Endothelial cell of umbilical vein (primary cell): ENCODE results near the gene CDK6. TPM values are rescaled to one million over a fixed set of nuclear protein-coding genes. Genes with fewer than 3 reads are reported as not detected.

Source experiments
- BruUV-seq: library from RNA; stranded (reverse); fragments of 400-500 nt; replicated peaks from 2 replicates; lab custom pipeline; 2021; lab: Mats Ljungman, UMichigan
- CTCF ChIA-PET: fragments of 300-600, 350-600 bp; sonication (Branson Sonifier 250); formaldehyde crosslinking; loops from one replicate; lab custom pipeline; 2021; ENCODE audit warnings: antibody characterized with exemption, inconsistent platforms; lab: Charles Lee
- POLR2A ChIA-PET: fragments of 300-600, 350-600 bp; sonication (Branson Sonifier 250); formaldehyde crosslinking; loops from one replicate; lab custom pipeline; 2021; ENCODE audit warnings: antibody characterized with exemption, inconsistent platforms; lab: Charles Lee
- DNase-seq: peaks from one replicate; pipeline ENCODE4 v3.0.0-alpha.2; 2011; ENCODE audit warnings: low read depth, low spot score
- FAIRE-seq: peaks from 2 replicates; lab custom pipeline; 2011; peaks lifted over from hg19 to GRCh38; lab: Jason Lieb, UNC
- H2AFZ ChIP-seq: 2 replicates; pipeline ENCODE4 v1.6.0; 2012; ENCODE audit warnings: low read depth, low read length, control low read depth, inconsistent platforms
- H3K27ac ChIP-seq: 2 replicates; pipeline ENCODE4 v1.5.1; 2011; ENCODE audit warnings: low read depth, mild to moderate bottlenecking, control low read depth, low read length, moderate library complexity; ENCODE audit not compliant: insufficient read depth
- H3K27me3 ChIP-seq, 2 experiments: 2 replicates each; pipeline versions ENCODE4 v1.6.0 to v1.6.1; 2011; ENCODE audit warnings: low read length in 2 of 2, mixed read lengths in 1 of 2; ENCODE audit not compliant: control insufficient read depth in 2 of 2, insufficient read depth in 2 of 2
- H3K36me3 ChIP-seq, 2 experiments: 2 replicates in 1 of 2; 3 replicates in 1 of 2; pipeline ENCODE4 v1.5.1; 2011; ENCODE audit warnings: low read length in 2 of 2, mild to moderate bottlenecking in 1 of 2, moderate library complexity in 1 of 2; ENCODE audit not compliant: control insufficient read depth in 2 of 2, insufficient read depth in 2 of 2; ENCODE audit errors: extremely low read depth in 1 of 2
- H3K4me1 ChIP-seq: 3 replicates; pipeline ENCODE4 v1.5.1; 2011; ENCODE audit warnings: mild to moderate bottlenecking, low read length; ENCODE audit not compliant: control insufficient read depth, insufficient read depth; ENCODE audit errors: extremely low read depth
- H3K4me2 ChIP-seq: 2 replicates; pipeline ENCODE4 v1.6.1; 2011; ENCODE audit warnings: low read length, control low read depth, mixed read lengths; ENCODE audit not compliant: insufficient read depth
- H3K4me3 ChIP-seq, 3 experiments: fragments of 200-600 bp in 1 of 3; sonication (generic), shearing (Covaris generic) in 1 of 3; replicated peaks in 1 of 3; 2 replicates each; pipeline ENCODE4 v1.5.1; 2011 to 2016; ENCODE audit warnings: control low read depth in 3 of 3, low read length in 3 of 3, mild to moderate bottlenecking in 2 of 3, inconsistent platforms in 1 of 3, low read depth in 1 of 3, moderate library complexity in 1 of 3; ENCODE audit not compliant: insufficient read depth in 1 of 3
- H3K79me2 ChIP-seq: 2 replicates; pipeline ENCODE4 v1.6.0; 2012; ENCODE audit warnings: low read length, inconsistent platforms; ENCODE audit not compliant: control insufficient read depth, insufficient read depth
- H3K9ac ChIP-seq: replicated peaks from 2 replicates; pipeline ENCODE3; 2011; ENCODE audit warnings: low read length, control low read depth; ENCODE audit not compliant: insufficient read depth; ENCODE audit errors: extremely low read depth
- H3K9me1 ChIP-seq: replicated peaks from 3 replicates; pipeline ENCODE4 v1.6.0; 2011; ENCODE audit warnings: mild to moderate bottlenecking, low read length; ENCODE audit not compliant: control insufficient read depth, insufficient read depth; ENCODE audit errors: extremely low read depth
- H3K9me3 ChIP-seq: replicated peaks from 2 replicates; pipeline ENCODE4 v1.5.1; 2012; ENCODE audit warnings: low read length, inconsistent platforms; ENCODE audit not compliant: control insufficient read depth, insufficient read depth
- H4K20me1 ChIP-seq: replicated peaks from 2 replicates; pipeline ENCODE3; 2011; ENCODE audit warnings: mild to moderate bottlenecking, low read length; ENCODE audit not compliant: control insufficient read depth, insufficient read depth; ENCODE audit errors: extremely low read depth
- EZH2 ChIP-seq: IDR thresholded peaks from 2 replicates; pipeline ENCODE4 v1.6.1; 2012; ENCODE audit warnings: borderline replicate concordance, low read depth, mild to moderate bottlenecking, moderate library complexity, low read length, inconsistent platforms; ENCODE audit not compliant: severe bottlenecking
- GATA2 ChIP-seq: IDR thresholded peaks from 2 replicates; pipeline ENCODE4 v1.7.0; 2011; ENCODE audit warnings: low read depth, mild to moderate bottlenecking, moderate library complexity, mixed read lengths, low read length; ENCODE audit not compliant: insufficient read length, insufficient read depth
- JUN ChIP-seq: IDR thresholded peaks from 2 replicates; pipeline ENCODE4 v1.6.1; 2011; ENCODE audit warnings: borderline replicate concordance, low read depth; ENCODE audit not compliant: insufficient read length, insufficient read depth
- MYC ChIP-seq: IDR thresholded peaks from one replicate; pipeline ENCODE4 v1.6.1; 2011; ENCODE audit warnings: mild to moderate bottlenecking, low read depth, low read length
- POLR2AphosphoS5 ChIP-seq: IDR thresholded peaks from 2 replicates; pipeline ENCODE4 v1.6.1; 2012; ENCODE audit warnings: low read depth, mild to moderate bottlenecking, control low read depth, low read length, moderate library complexity; ENCODE audit not compliant: insufficient read depth
- dilution Hi-C: fragments of 300-500 bp; cut with MboI; formaldehyde crosslinking; loops from one replicate; pipeline ENCODE4 v1.15.0; 2019; ENCODE audit warnings: low sequenced_read_pairs; ENCODE audit not compliant: extremely low pct_ligation_motif_present
- intact Hi-C: fragments of 100-400 bp; cut with micrococcal nuclease; formaldehyde crosslinking; loops from one replicate; pipeline ENCODE4 v1.10.0; 2022
- polyA plus RNA-seq, 4 experiments: library from polyadenylated mRNA; depleted of rRNA in 3 of 4; stranded (reverse) in 3 of 4; unstranded in 1 of 4; fragments of >200 nt; gene quantifications; 2 replicates each; pipeline versions ENCODE4 v1.2.1 to v1.2.3, GENCODE V29; 2011 to 2012; ENCODE audit warnings: missing spikeins in 1 of 4
- total RNA-seq: library from RNA; stranded (reverse); gene quantifications from 2 replicates; pipeline ENCODE4 v1.2.3, GENCODE V29; 2021
- TF ChIP-seq, protein P1 (sequence below), 2 donors: IDR thresholded peaks; 1 replicate in 1 of 2; 2 replicates in 1 of 2; pipeline ENCODE4 v1.5.1; 2011; ENCODE audit warnings: low read length in 2 of 2, mild to moderate bottlenecking in 2 of 2, moderate library complexity in 2 of 2, control low read depth in 1 of 2, inconsistent platforms in 1 of 2, low read depth in 1 of 2; ENCODE audit not compliant: insufficient read depth in 1 of 2; ENCODE audit errors: extremely low read depth in 1 of 2
- TF ChIP-seq, protein P2 (sequence below): IDR thresholded peaks from 2 replicates; pipeline ENCODE4 v1.6.1; 2011; ENCODE audit not compliant: insufficient read depth, insufficient read length

CDK6 gene
- total and polyA plus RNA-seq, 2 donors (not counting 3 experiments of a cell fraction or from before 2014, with no cell fraction given) = 6.0 to 28.2 TPM

- Histone ChIP-seq H4K20me1 (no peaks in the 10 kb centered on the region), H3K79me2 (peaks cover 2% of the 10 kb centered on the region), H3K27ac (no peak overlapping the region), H3K4me3 (no peak overlapping the region), H2AFZ (no peak overlapping the region), H3K4me1 (peaks cover 22% of the 10 kb centered on the region), H3K9me1 (no peaks in the 10 kb centered on the region), H3K9me3 (no peaks in the 10 kb centered on the region), H3K9ac (no peak overlapping the region), H3K4me2 (no peak overlapping the region), H3K36me3 (peaks cover 3% of the 10 kb centered on the region in 2 experiments), H3K27me3 (no peaks in the 10 kb centered on the region)
- intact Hi-C loops (no loop called here), dilution Hi-C loops (no loop called here)
- FAIRE-seq (no peak), DNase-seq (no peak)
- TF ChIP-seq, protein P1, sequence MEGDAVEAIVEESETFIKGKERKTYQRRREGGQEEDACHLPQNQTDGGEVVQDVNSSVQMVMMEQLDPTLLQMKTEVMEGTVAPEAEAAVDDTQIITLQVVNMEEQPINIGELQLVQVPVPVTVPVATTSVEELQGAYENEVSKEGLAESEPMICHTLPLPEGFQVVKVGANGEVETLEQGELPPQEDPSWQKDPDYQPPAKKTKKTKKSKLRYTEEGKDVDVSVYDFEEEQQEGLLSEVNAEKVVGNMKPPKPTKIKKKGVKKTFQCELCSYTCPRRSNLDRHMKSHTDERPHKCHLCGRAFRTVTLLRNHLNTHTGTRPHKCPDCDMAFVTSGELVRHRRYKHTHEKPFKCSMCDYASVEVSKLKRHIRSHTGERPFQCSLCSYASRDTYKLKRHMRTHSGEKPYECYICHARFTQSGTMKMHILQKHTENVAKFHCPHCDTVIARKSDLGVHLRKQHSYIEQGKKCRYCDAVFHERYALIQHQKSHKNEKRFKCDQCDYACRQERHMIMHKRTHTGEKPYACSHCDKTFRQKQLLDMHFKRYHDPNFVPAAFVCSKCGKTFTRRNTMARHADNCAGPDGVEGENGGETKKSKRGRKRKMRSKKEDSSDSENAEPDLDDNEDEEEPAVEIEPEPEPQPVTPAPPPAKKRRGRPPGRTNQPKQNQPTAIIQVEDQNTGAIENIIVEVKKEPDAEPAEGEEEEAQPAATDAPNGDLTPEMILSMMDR (IDR thresholded peaks at IDR 0.05; ENCODE audit: extremely low read depth in 1 of 2, insufficient read depth in 1 of 2, low read depth in 1 of 2, low read length in 2 of 2) = no peak
- TF ChIP-seq, protein P2, sequence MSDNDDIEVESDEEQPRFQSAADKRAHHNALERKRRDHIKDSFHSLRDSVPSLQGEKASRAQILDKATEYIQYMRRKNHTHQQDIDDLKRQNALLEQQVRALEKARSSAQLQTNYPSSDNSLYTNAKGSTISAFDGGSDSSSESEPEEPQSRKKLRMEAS = no peak
- TF ChIP-seq MYC = no peak
- TF ChIP-seq EZH2 = no peak
- TF ChIP-seq GATA2 = no peak
- TF ChIP-seq POLR2AphosphoS5 = no peak
- no peak for TF ChIP-seq JUN
- CTCF ChIA-PET = no interaction called here
- BruUV-seq = no TSS peak
- POLR2A ChIA-PET = no interaction called here
These were observed 106.6 kb downstream of the CDK6 start for GRCh38 chr7:92729751-92730150.
